Osteoblast (primary cell): Measurements from ENCODE around the gene PJVK. TPM values are rescaled to one million over a fixed set of nuclear protein-coding genes. Genes with fewer than 3 reads are reported as not detected.

Experiments used
- DNase-seq: peaks from one replicate; pipeline ENCODE4 v3.0.0; 2011; ENCODE audit warnings: low spot score, mixed read lengths; ENCODE audit not compliant: insufficient read length; ENCODE audit errors: missing footprints
- H2AFZ ChIP-seq: 2 replicates; pipeline ENCODE4 v1.6.0; 2011; ENCODE audit warnings: mild to moderate bottlenecking, low read length
- H3K27ac ChIP-seq: 2 replicates; pipeline ENCODE4 v1.5.1; 2011; ENCODE audit warnings: mild to moderate bottlenecking, low read depth, low read length, moderate library complexity
- H3K27me3 ChIP-seq: 2 replicates; pipeline ENCODE4 v1.6.0; 2012; ENCODE audit warnings: mild to moderate bottlenecking, control low read depth, inconsistent platforms, low read length, moderate library complexity; ENCODE audit not compliant: insufficient read depth
- H3K36me3 ChIP-seq: 2 replicates; pipeline ENCODE4 v1.5.1; 2011; ENCODE audit warnings: mild to moderate bottlenecking, low read length, control low read depth, moderate library complexity; ENCODE audit not compliant: insufficient read depth
- H3K4me1 ChIP-seq: 2 replicates; pipeline ENCODE4 v1.5.1; 2011; ENCODE audit warnings: mild to moderate bottlenecking, low read length, control low read depth, moderate library complexity; ENCODE audit not compliant: insufficient read depth
- H3K4me2 ChIP-seq: 2 replicates; pipeline ENCODE4 v1.6.0; 2011; ENCODE audit warnings: mild to moderate bottlenecking, low read length; ENCODE audit not compliant: insufficient read depth
- H3K4me3 ChIP-seq: fragments of 200-600 bp; sonication (generic); 3 replicates; pipeline ENCODE4 v1.5.1; 2012; ENCODE audit warnings: mild to moderate bottlenecking, low read length, inconsistent platforms; ENCODE audit not compliant: insufficient read depth
- H3K79me2 ChIP-seq: 2 replicates; pipeline ENCODE4 v1.6.0; 2012; ENCODE audit warnings: mild to moderate bottlenecking, low read length, control low read depth, inconsistent platforms; ENCODE audit not compliant: insufficient read depth
- H3K9me3 ChIP-seq: 2 replicates; pipeline ENCODE4 v1.5.1; 2011; ENCODE audit warnings: low read depth, low read length, control low read depth
- H4K20me1 ChIP-seq: 2 replicates; pipeline ENCODE4 v1.6.0; 2012; ENCODE audit warnings: mild to moderate bottlenecking, low read length, control low read depth; ENCODE audit not compliant: insufficient read depth
- total RNA-seq: library from RNA; depleted of rRNA; stranded (reverse); fragments of >200 nt; gene quantifications from 2 replicates; pipeline ENCODE4 v1.2.3, GENCODE V29; 2012
- TF ChIP-seq, protein P1 (sequence below): IDR thresholded peaks from 2 replicates; pipeline ENCODE4 v1.5.1; 2011; ENCODE audit warnings: mild to moderate bottlenecking, low read depth, low read length, moderate library complexity; ENCODE audit errors: extremely low read depth

Gene PJVK
- total RNA-seq, 1 donor, result 2.5 TPM

DNA sequence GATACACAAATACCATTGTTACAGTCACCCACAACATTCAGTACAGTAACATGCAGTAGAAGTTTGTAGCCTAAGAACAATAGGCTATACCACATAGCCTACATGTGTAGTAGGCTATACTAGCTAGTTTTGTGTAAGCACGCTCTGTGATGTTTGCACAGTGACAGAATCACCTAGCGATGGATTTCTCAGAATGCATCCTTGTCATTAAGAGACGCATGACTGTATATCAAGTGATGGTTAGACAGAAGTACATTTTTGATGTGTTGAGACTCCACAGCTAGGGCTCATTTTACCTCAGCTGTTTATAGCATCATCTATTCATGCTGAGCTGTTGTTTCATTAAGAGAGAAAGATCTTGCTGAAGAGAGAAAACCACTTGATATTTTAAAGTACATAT is 48.5 kb downstream of the PJVK start:
- no peaks in the 10 kb centered on the region for H3K27me3 ChIP-seq
- H3K27ac ChIP-seq, result no peak overlapping the region
- no peaks in the 10 kb centered on the region for H3K4me1 ChIP-seq
- peaks cover 62% of the 10 kb centered on the region for H3K36me3 ChIP-seq
- H3K4me3 ChIP-seq, result no peak overlapping the region
- H3K4me2 ChIP-seq, result no peak overlapping the region
- H3K9me3 ChIP-seq, result no peaks in the 10 kb centered on the region
- no peaks in the 10 kb centered on the region for H3K79me2 ChIP-seq
- H2AFZ ChIP-seq, result no peak overlapping the region
- TF ChIP-seq, protein P1, sequence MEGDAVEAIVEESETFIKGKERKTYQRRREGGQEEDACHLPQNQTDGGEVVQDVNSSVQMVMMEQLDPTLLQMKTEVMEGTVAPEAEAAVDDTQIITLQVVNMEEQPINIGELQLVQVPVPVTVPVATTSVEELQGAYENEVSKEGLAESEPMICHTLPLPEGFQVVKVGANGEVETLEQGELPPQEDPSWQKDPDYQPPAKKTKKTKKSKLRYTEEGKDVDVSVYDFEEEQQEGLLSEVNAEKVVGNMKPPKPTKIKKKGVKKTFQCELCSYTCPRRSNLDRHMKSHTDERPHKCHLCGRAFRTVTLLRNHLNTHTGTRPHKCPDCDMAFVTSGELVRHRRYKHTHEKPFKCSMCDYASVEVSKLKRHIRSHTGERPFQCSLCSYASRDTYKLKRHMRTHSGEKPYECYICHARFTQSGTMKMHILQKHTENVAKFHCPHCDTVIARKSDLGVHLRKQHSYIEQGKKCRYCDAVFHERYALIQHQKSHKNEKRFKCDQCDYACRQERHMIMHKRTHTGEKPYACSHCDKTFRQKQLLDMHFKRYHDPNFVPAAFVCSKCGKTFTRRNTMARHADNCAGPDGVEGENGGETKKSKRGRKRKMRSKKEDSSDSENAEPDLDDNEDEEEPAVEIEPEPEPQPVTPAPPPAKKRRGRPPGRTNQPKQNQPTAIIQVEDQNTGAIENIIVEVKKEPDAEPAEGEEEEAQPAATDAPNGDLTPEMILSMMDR, result no peak
- no peak for DNase-seq
- H4K20me1 ChIP-seq, result no peaks in the 10 kb centered on the region

DNA sequence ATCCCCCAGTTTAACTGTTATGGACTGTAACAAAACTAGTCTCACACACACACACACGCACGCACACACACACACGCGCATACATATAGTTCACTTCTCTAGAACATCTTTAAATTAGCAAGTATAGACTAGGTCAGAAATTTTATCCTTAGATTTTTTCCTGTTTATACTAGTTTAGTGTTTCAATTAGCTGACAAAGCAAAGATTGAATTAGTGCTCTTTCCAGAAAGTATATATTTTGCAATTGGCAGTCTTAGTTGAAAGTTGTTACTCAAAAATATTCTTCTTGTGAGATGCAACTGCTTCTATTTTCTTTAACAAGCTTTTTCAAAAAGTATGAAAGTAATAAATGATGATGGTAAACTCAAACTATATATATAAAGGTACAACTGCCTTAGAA is 51.6 kb downstream of the PJVK start:
- Histone ChIP-seq H3K9me3 (no peaks in the 10 kb centered on the region), H3K27ac (no peak overlapping the region), H3K27me3 (no peaks in the 10 kb centered on the region), H2AFZ (no peak overlapping the region), H3K36me3 (peaks cover 46% of the 10 kb centered on the region), H3K4me2 (no peak overlapping the region), H3K4me1 (no peaks in the 10 kb centered on the region), H3K79me2 (no peaks in the 10 kb centered on the region), H3K4me3 (no peak overlapping the region), H4K20me1 (no peaks in the 10 kb centered on the region)
- TF ChIP-seq, protein P1, result no peak
- no peak for DNase-seq

DNA sequence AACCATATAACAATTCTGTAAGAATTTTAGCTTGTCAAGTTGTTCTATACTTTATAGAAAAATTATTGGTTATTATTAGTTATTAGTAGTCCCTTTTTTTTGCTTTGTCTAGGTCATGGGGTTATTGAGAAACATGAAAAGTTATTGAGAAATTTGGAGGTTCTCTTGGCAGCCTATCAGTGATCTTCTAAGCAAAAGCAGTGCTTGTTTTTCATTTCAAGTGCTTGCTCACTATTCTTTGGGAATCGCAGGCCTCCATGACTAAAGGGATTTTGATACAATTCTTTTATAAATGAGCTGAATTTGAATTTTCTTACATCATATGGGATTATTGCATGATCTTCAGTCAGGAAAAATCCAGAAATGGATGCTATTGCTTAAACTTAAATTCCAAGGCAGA is 54.9 kb downstream of the PJVK start:
- H3K9me3 ChIP-seq, result no peaks in the 10 kb centered on the region
- TF ChIP-seq, protein P1, result no peak
- no peaks in the 10 kb centered on the region for H3K27me3 ChIP-seq
- DNase-seq, result no peak
- H3K27ac ChIP-seq, result no peak overlapping the region
- H3K79me2 ChIP-seq, result peaks cover 2% of the 10 kb centered on the region
- peaks cover 26% of the 10 kb centered on the region for H3K36me3 ChIP-seq
- peaks cover 2% of the 10 kb centered on the region for H4K20me1 ChIP-seq
- H3K4me2 ChIP-seq, result no peak overlapping the region
- H2AFZ ChIP-seq, result no peak overlapping the region
- no peak overlapping the region for H3K4me3 ChIP-seq
- no peaks in the 10 kb centered on the region for H3K4me1 ChIP-seq

DNA sequence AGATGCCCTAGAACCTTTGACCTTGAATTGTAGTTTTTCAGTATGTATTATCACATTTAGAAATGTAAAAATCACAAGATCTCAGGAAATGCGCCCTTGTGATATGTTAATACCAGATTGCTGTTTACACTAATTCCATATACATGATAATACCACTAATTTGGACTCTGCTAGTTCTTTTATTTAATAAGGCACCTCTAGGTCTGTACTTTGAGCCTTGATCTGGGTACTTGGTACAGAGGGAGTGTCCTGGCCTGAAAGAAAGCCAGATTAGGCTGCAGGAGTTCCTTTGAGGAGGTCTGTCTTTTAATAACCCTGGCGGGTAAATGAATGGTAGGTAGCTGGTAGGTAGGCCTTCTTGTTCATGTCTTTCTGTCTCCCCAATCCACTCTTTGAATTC is 55.3 kb downstream of the PJVK start:
- peaks cover 22% of the 10 kb centered on the region for H3K36me3 ChIP-seq
- no peak overlapping the region for H3K27ac ChIP-seq
- peaks cover 2% of the 10 kb centered on the region for H4K20me1 ChIP-seq
- TF ChIP-seq, protein P1, result no peak
- H3K27me3 ChIP-seq, result no peaks in the 10 kb centered on the region
- H3K4me1 ChIP-seq, result no peaks in the 10 kb centered on the region
- H3K4me2 ChIP-seq, result no peak overlapping the region
- H3K79me2 ChIP-seq, result peaks cover 2% of the 10 kb centered on the region
- H2AFZ ChIP-seq, result no peak overlapping the region
- H3K9me3 ChIP-seq, result no peaks in the 10 kb centered on the region
- no peak overlapping the region for H3K4me3 ChIP-seq
- DNase-seq, result no peak
